Peyer's patch (tissue), 4 donors: Measurements from ENCODE around the gene SMAD6.

Source experiments
- POLR2A ChIP-seq, 2 donors: fragments of 450-650 bp; IDR thresholded peaks; one replicate each; pipeline ENCODE4 v1.5.1; 2017; ENCODE audit warnings: antibody characterized with exemption in 2 of 2, mild to moderate bottlenecking in 2 of 2, moderate library complexity in 2 of 2
- TF ChIP-seq, protein P1 (sequence below), 6 experiments: fragments of 450-650 bp in 4 of 6; fragments of 200-600 bp in 2 of 6; sonication (generic) in 1 of 6; IDR thresholded peaks; one replicate each; pipeline ENCODE4 v1.5.1; 2017 to 2019; ENCODE audit warnings: antibody characterized with exemption in 6 of 6, mild to moderate bottlenecking in 3 of 6, moderate library complexity in 1 of 6

DNA sequence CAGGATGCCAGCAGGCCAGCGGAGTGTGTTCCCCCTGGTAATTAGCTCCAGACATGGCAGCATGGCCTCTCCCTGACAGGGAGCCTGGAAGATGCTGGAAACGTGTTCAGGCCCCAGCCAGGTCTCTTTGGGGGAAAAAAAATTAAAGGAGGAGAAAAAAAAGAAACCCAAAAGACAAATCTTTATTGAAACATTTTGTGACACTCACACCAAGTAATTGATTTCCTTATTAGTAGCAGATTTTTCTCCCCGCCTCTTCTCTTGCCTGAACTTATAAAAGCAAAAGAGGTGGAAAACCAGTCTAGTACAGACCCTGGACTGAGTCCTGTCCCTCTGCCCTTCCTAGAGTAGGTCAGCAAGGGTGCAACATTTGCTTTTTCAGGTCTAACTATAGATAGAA is 42.7 kb upstream of the SMAD6 start:
- TF ChIP-seq POLR2A (IDR thresholded peaks at IDR 0.05) = no peak
- TF ChIP-seq, protein P1, sequence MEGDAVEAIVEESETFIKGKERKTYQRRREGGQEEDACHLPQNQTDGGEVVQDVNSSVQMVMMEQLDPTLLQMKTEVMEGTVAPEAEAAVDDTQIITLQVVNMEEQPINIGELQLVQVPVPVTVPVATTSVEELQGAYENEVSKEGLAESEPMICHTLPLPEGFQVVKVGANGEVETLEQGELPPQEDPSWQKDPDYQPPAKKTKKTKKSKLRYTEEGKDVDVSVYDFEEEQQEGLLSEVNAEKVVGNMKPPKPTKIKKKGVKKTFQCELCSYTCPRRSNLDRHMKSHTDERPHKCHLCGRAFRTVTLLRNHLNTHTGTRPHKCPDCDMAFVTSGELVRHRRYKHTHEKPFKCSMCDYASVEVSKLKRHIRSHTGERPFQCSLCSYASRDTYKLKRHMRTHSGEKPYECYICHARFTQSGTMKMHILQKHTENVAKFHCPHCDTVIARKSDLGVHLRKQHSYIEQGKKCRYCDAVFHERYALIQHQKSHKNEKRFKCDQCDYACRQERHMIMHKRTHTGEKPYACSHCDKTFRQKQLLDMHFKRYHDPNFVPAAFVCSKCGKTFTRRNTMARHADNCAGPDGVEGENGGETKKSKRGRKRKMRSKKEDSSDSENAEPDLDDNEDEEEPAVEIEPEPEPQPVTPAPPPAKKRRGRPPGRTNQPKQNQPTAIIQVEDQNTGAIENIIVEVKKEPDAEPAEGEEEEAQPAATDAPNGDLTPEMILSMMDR (IDR thresholded peaks at IDR 0.05) = no peak
